K562 (cell line): Measurements from ENCODE around the gene HBP1. TPM values are rescaled to one million over a fixed set of nuclear protein-coding genes. Genes with fewer than 3 reads are reported as not detected.

Source experiments
- ATAC-seq: fragments of 200-7000 bp; cut with Tn5 transposase; 3 replicates; pipeline ENCODE4 v1.9.1; 2020; ENCODE audit warnings: moderate library complexity
- BruUV-seq: library from RNA; stranded (reverse); fragments of 400-500 nt; replicated peaks from 2 replicates; lab custom pipeline; 2021; lab: Mats Ljungman, UMichigan
- CTCF ChIA-PET: fragments of 300-600 bp; formaldehyde crosslinking; extraction: SDS; loops from one replicate; lab custom pipeline; 2021; ENCODE audit warnings: low intra/inter-chr PET ratio; lab: Yijun Ruan, JAX
- POLR2A ChIA-PET: fragments of 300-600, 350-650 bp; sonication (Branson Sonifier 250); formaldehyde crosslinking; extraction: SDS; loops from one replicate; lab custom pipeline; 2021; ENCODE audit warnings: antibody characterized with exemption, inconsistent platforms; lab: Yijun Ruan, JAX
- DNase-seq, 4 experiments: peaks; one replicate each; pipeline versions ENCODE4 v3.0.0 to v3.0.0-alpha.2; 2011 to 2018; ENCODE audit warnings: low spot score in 3 of 4, mixed read lengths in 3 of 4; ENCODE audit errors: extremely low read depth in 1 of 4
- FAIRE-seq: peaks from 2 replicates; lab custom pipeline; 2011; peaks lifted over from hg19 to GRCh38; lab: Jason Lieb, UNC
- H2AFZ ChIP-seq: 2 replicates; pipeline ENCODE4 v1.6.0; 2011; ENCODE audit warnings: low read depth, low read length, control low read depth, inconsistent platforms
- H3K27ac ChIP-seq: fragments of 200-600 bp; 3 replicates; pipeline ENCODE4 v1.8.0; 2011; ENCODE audit warnings: low read depth, mild to moderate bottlenecking, control low read depth, inconsistent platforms, low read length, moderate library complexity, mixed read lengths; ENCODE audit errors: extremely low read depth
- H3K27me3 ChIP-seq, 2 experiments: fragments of 300-600 bp in 1 of 2; 2 replicates in 1 of 2; 3 replicates in 1 of 2; pipeline versions ENCODE4 v1.6.0 to v1.8.0; 2011; ENCODE audit warnings: inconsistent platforms in 2 of 2, low read length in 2 of 2, mild to moderate bottlenecking in 1 of 2, mixed read lengths in 1 of 2, moderate library complexity in 1 of 2; ENCODE audit not compliant: control insufficient read depth in 2 of 2, insufficient read depth in 2 of 2
- H3K36me3 ChIP-seq: fragments of 300-600 bp; 3 replicates; pipeline ENCODE4 v1.8.0; 2011; ENCODE audit warnings: mild to moderate bottlenecking, low read length, inconsistent platforms; ENCODE audit not compliant: control insufficient read depth, insufficient read depth
- H3K4me1 ChIP-seq, 2 experiments: fragments of 200-600 bp in 1 of 2; replicated peaks in 1 of 2; 2 replicates in 1 of 2; 3 replicates in 1 of 2; pipeline versions ENCODE4 v1.5.1 to v1.8.0; 2011; ENCODE audit warnings: inconsistent platforms in 2 of 2, low read length in 2 of 2, mild to moderate bottlenecking in 1 of 2, mixed read lengths in 1 of 2, moderate library complexity in 1 of 2; ENCODE audit not compliant: control insufficient read depth in 2 of 2, insufficient read depth in 2 of 2
- H3K4me2 ChIP-seq: 2 replicates; pipeline ENCODE4 v1.6.1; 2011; ENCODE audit warnings: low read length, control low read depth, inconsistent platforms, mixed read lengths; ENCODE audit not compliant: insufficient read depth
- H3K4me3 ChIP-seq: fragments of 200-600 bp; sonication (generic), shearing (Covaris generic); 2 replicates; pipeline ENCODE4 v1.5.1; 2016; ENCODE audit warnings: control low read depth, inconsistent platforms
- H3K79me2 ChIP-seq: fragments of 200-600 bp; 3 replicates; pipeline ENCODE4 v1.8.0; 2011; ENCODE audit warnings: low read length, inconsistent platforms; ENCODE audit not compliant: control insufficient read depth, insufficient read depth
- H3K9ac ChIP-seq, 2 experiments: 2 replicates each; pipeline versions ENCODE4 v1.6.0 to v1.6.1; 2011; ENCODE audit warnings: low read depth in 2 of 2, low read length in 2 of 2, control low read depth in 1 of 2, inconsistent platforms in 1 of 2, mild to moderate bottlenecking in 1 of 2, mixed read lengths in 1 of 2; ENCODE audit not compliant: insufficient read depth in 1 of 2
- H3K9me1 ChIP-seq: one replicate; pipeline ENCODE4 v1.6.0; 2011; ENCODE audit warnings: inconsistent platforms, mild to moderate bottlenecking, low read length, moderate library complexity; ENCODE audit not compliant: control insufficient read depth, insufficient read depth
- H3K9me3 ChIP-seq: replicated peaks from 2 replicates; pipeline ENCODE4 v1.5.1; 2011; ENCODE audit warnings: low read depth, low read length, inconsistent platforms; ENCODE audit not compliant: control insufficient read depth, insufficient read depth
- H4K20me1 ChIP-seq: replicated peaks from 2 replicates; pipeline ENCODE4 v1.6.1; 2011; ENCODE audit warnings: low read length, inconsistent platforms, mixed read lengths; ENCODE audit not compliant: control insufficient read depth, insufficient read depth
- BRD9 ChIP-seq: fragments of 450-650 bp; IDR thresholded peaks from 2 replicates; pipeline ENCODE4 v1.6.1; 2018; ENCODE audit warnings: low read depth; ENCODE audit not compliant: partially characterized antibody
- CBFB ChIP-seq: sonication (generic); formaldehyde crosslinking; IDR thresholded peaks from 2 replicates; pipeline ENCODE4 v1.4.0; 2020; ENCODE audit warnings: mild to moderate bottlenecking, missing genetic modification reagents
- NFE2L1 ChIP-seq: fragments of 450-650 bp; IDR thresholded peaks from 2 replicates; pipeline ENCODE4 v1.6.1; 2016; ENCODE audit warnings: missing genetic modification characterization, low read depth, mild to moderate bottlenecking, missing compliant biosample characterization, moderate library complexity, borderline replicate concordance
- STAT5B ChIP-seq: fragments of 250-450 bp; sonication (Bioruptor Pico); IDR thresholded peaks from 2 replicates; pipeline ENCODE4 v1.8.0; 2021; ENCODE audit warnings: mild to moderate bottlenecking, inconsistent platforms
- TBL1XR1 ChIP-seq, 2 experiments: IDR thresholded peaks; 2 replicates each; pipeline ENCODE4 v1.6.1; 2012; ENCODE audit warnings: improper control_type of control experiment in 2 of 2, low read length in 2 of 2, mild to moderate bottlenecking in 1 of 2
- ZNF12 ChIP-seq: sonication (generic); formaldehyde crosslinking; IDR thresholded peaks from 2 replicates; pipeline ENCODE4 v1.4.0; 2020; ENCODE audit warnings: mild to moderate bottlenecking, missing genetic modification reagents
- ZNF282 ChIP-seq: sonication (generic); formaldehyde crosslinking; IDR thresholded peaks from 2 replicates; pipeline ENCODE4 v1.8.1; 2023; ENCODE audit warnings: missing genetic modification reagents
- ZNF583 ChIP-seq: fragments of 250-450 bp; sonication (Bioruptor Pico); IDR thresholded peaks from 2 replicates; pipeline ENCODE4 v1.4.0; 2020
- WGBS: fragments of 100-300 bp; shearing (Covaris generic); methylation state at CpG from one replicate; pipeline ENCODE4 v1.1.6; 2016; ENCODE audit warnings: low coverage, mixed read lengths; ENCODE audit not compliant: insufficient coverage; ENCODE audit errors: missing lambda C conversion rate; 5-methylcytosine and 5-hydroxymethylcytosine counted together
- in situ Hi-C: fragments of 300-500 bp; cut with MboI; formaldehyde crosslinking; loops from 4 replicates; pipeline ENCODE4 v1.15.0; 2018; ENCODE audit warnings: inconsistent platforms, mixed read lengths
- intact Hi-C: fragments of 100-400 bp; cut with micrococcal nuclease; formaldehyde crosslinking; loops from 2 replicates; pipeline ENCODE4 v1.14.2; 2022
- polyA plus RNA-seq, 8 experiments: library from polyadenylated mRNA; depleted of rRNA in 4 of 8; stranded (reverse) in 5 of 8; unstranded in 3 of 8; fragments of >200 nt; fragmentation: Nextera tagmentation in 2 of 8; fragmentation: Illumina TruSeq in 1 of 8; extraction: Ambion mirVana in 2 of 8; extraction: Trizol in 1 of 8; gene quantifications; 2 replicates each; pipeline versions ENCODE4 v1.2.1 to v1.2.3, GENCODE V29; 2011 to 2014; ENCODE audit warnings: inconsistent platforms in 1 of 8, missing spikeins in 1 of 8
- total RNA-seq, 7 experiments: library from RNA; depleted of rRNA in 6 of 7; stranded (reverse); fragments of >200 nt in 6 of 7; fragmentation: Illumina TruSeq in 2 of 7; extraction: Trizol in 2 of 7; gene quantifications; 2 replicates each; pipeline versions ENCODE4 v1.2.1 to v1.2.3, GENCODE V29; 2011 to 2021; ENCODE audit warnings: low replicate concordance in 1 of 7
- TF ChIP-seq, protein P1 (sequence below): sonication (generic); IDR thresholded peaks from 2 replicates; pipeline ENCODE4 v1.6.1; 2016
- TF ChIP-seq, protein P2 (sequence below): fragments of 450-650 bp; IDR thresholded peaks from 2 replicates; pipeline ENCODE4 v1.6.1; 2018; ENCODE audit not compliant: partially characterized antibody
- TF ChIP-seq, protein P3 (sequence below): IDR thresholded peaks from 3 replicates; pipeline ENCODE4 v1.6.1; 2011; ENCODE audit warnings: borderline replicate concordance, mild to moderate bottlenecking, moderate library complexity; ENCODE audit not compliant: insufficient read length; ENCODE audit errors: extremely low read depth

Gene HBP1
- total and polyA plus RNA-seq, 9 of the 15 experiments (the other 6 are each of a cell fraction or from before 2014, with no cell fraction given): 18.7 to 59.9 (median 27.0) TPM

DNA sequence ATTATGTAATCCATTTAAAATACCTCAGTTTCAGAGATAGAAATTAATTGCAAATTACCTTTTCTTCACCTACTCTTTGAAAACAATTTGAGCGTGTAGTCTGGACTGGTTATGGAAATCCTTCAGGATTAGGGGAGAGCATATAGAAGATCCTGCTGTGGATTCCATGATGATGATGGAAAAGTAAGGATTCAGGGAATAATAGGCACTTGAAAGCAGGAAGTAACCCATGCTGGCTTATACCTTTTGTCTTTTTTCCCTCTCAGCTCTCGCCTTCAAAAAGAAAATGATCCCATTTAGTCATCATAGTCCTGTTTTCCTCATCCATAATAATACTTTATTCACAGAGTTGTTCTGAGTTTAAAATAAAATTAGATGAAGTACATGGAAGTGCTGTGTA, 4.4 kb downstream of the HBP1 start:
- ChIA-PET CTCF (no interaction called here), POLR2A (interaction anchor here (1.2 to 1.4 kb wide), 4 partner anchors 9 to 166 kb away, joined by 3 to 5 read pairs (median 4); no protein-coding TSS in a partner anchor)
- in situ Hi-C loops: no loop called here
- peak overlapping the region in 1 of 2 experiments; percentile 11; a peak in 1 of 4 replicates for H3K9ac ChIP-seq
- H3K27ac ChIP-seq: peak overlapping the region; percentile 7; the same call in 1 of the 3 replicates
- intact Hi-C loops: no loop called here
- no peak overlapping the region; the same call in 1 of the 2 replicates for H3K4me2 ChIP-seq
- no peak for FAIRE-seq
- DNase-seq: no peak
- H3K9me3 ChIP-seq: no peaks in the 10 kb centered on the region
- H3K27me3 ChIP-seq: no peaks in the 10 kb centered on the region
- no TSS peak for BruUV-seq
- no peaks in the 10 kb centered on the region; the same call in none of the 2 replicates for H4K20me1 ChIP-seq
- peaks cover 66% of the 10 kb centered on the region for H3K79me2 ChIP-seq
- 69% methylated on average over 2 of the region's 2 CpGs for WGBS
- no peak for ATAC-seq
- peaks cover 0 to 16% of the 10 kb centered on the region in 2 experiments; a peak in 4 of 5 replicates for H3K4me1 ChIP-seq
- H2AFZ ChIP-seq: no peak overlapping the region
- H3K9me1 ChIP-seq: no peaks in the 10 kb centered on the region
- H3K4me3 ChIP-seq: no peak overlapping the region
- H3K36me3 ChIP-seq: peaks cover 3% of the 10 kb centered on the region; the same call in 1 of the 3 replicates
- TF ChIP-seq ZNF583 (CRISPR knock-in tag) (no peak), NFE2L1 (no peak), ZNF282 (CRISPR knock-in tag) (no peak), STAT5B (CRISPR knock-in tag) (no peak), BRD9 (no peak), CBFB (CRISPR knock-in tag) (no peak), ZNF12 (CRISPR knock-in tag) (no peak), TBL1XR1 (IDR thresholded peaks at IDR 0.05; ENCODE audit: low read length in 2 of 2) (no peak)
- TF ChIP-seq, protein P1, sequence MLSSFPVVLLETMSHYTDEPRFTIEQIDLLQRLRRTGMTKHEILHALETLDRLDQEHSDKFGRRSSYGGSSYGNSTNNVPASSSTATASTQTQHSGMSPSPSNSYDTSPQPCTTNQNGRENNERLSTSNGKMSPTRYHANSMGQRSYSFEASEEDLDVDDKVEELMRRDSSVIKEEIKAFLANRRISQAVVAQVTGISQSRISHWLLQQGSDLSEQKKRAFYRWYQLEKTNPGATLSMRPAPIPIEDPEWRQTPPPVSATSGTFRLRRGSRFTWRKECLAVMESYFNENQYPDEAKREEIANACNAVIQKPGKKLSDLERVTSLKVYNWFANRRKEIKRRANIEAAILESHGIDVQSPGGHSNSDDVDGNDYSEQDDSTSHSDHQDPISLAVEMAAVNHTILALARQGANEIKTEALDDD: no peak
- TF ChIP-seq, protein P2, sequence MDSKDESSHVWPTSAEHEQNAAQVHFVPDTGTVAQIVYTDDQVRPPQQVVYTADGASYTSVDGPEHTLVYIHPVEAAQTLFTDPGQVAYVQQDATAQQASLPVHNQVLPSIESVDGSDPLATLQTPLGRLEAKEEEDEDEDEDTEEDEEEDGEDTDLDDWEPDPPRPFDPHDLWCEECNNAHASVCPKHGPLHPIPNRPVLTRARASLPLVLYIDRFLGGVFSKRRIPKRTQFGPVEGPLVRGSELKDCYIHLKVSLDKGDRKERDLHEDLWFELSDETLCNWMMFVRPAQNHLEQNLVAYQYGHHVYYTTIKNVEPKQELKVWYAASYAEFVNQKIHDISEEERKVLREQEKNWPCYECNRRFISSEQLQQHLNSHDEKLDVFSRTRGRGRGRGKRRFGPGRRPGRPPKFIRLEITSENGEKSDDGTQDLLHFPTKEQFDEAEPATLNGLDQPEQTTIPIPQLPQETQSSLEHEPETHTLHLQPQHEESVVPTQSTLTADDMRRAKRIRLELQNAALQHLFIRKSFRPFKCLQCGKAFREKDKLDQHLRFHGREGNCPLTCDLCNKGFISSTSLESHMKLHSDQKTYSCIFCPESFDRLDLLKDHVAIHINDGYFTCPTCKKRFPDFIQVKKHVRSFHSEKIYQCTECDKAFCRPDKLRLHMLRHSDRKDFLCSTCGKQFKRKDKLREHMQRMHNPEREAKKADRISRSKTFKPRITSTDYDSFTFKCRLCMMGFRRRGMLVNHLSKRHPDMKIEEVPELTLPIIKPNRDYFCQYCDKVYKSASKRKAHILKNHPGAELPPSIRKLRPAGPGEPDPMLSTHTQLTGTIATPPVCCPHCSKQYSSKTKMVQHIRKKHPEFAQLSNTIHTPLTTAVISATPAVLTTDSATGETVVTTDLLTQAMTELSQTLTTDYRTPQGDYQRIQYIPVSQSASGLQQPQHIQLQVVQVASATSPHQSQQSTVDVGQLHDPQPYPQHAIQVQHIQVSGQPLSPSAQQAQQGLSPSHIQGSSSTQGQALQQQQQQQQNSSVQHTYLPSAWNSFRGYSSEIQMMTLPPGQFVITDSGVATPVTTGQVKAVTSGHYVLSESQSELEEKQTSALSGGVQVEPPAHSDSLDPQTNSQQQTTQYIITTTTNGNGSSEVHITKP: no peak
- TF ChIP-seq, protein P3, sequence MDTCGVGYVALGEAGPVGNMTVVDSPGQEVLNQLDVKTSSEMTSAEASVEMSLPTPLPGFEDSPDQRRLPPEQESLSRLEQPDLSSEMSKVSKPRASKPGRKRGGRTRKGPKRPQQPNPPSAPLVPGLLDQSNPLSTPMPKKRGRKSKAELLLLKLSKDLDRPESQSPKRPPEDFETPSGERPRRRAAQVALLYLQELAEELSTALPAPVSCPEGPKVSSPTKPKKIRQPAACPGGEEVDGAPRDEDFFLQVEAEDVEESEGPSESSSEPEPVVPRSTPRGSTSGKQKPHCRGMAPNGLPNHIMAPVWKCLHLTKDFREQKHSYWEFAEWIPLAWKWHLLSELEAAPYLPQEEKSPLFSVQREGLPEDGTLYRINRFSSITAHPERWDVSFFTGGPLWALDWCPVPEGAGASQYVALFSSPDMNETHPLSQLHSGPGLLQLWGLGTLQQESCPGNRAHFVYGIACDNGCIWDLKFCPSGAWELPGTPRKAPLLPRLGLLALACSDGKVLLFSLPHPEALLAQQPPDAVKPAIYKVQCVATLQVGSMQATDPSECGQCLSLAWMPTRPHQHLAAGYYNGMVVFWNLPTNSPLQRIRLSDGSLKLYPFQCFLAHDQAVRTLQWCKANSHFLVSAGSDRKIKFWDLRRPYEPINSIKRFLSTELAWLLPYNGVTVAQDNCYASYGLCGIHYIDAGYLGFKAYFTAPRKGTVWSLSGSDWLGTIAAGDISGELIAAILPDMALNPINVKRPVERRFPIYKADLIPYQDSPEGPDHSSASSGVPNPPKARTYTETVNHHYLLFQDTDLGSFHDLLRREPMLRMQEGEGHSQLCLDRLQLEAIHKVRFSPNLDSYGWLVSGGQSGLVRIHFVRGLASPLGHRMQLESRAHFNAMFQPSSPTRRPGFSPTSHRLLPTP: no peak
